GM12878 (cell line): ENCODE results near the gene CLCNKB. TPM values are rescaled to one million over a fixed set of nuclear protein-coding genes. Genes with fewer than 3 reads are reported as not detected.

Experiments
- ATAC-seq: fragments of 200-7000 bp; cut with Tn5 transposase; 3 replicates; pipeline ENCODE4 v1.9.1; 2020; ENCODE audit warnings: mild to moderate bottlenecking, moderate library complexity
- BruUV-seq: library from RNA; stranded (reverse); fragments of 400-500 nt; replicated peaks from 2 replicates; lab custom pipeline; 2021; lab: Mats Ljungman, UMichigan
- CTCF ChIA-PET: fragments of 300-600 bp; sonication (Branson Sonifier 250); formaldehyde crosslinking; extraction: SDS; loops from one replicate; lab custom pipeline; 2021; ENCODE audit warnings: inconsistent platforms; lab: Yijun Ruan, JAX
- POLR2A ChIA-PET: fragments of 350-600 bp; formaldehyde crosslinking; extraction: SDS; loops from one replicate; lab custom pipeline; 2021; ENCODE audit warnings: inconsistent platforms; lab: Charles Lee
- RAD21 ChIA-PET: fragments of 300-600 bp; sonication (Branson Sonifier 250); formaldehyde crosslinking; loops from one replicate; lab custom pipeline; 2023; ENCODE audit warnings: antibody characterized with exemption; ENCODE audit not compliant: unreplicated experiment; lab: Charles Lee
- SMC1A ChIA-PET: fragments of 300-600 bp; sonication (Branson Sonifier 250); formaldehyde crosslinking; loops from one replicate; lab custom pipeline; 2023; ENCODE audit not compliant: unreplicated experiment, uncharacterized antibody; lab: Charles Lee
- DNase-seq: peaks from one replicate; pipeline ENCODE4 v3.0.0-alpha.2; 2011; ENCODE audit warnings: low read depth, low spot score
- FAIRE-seq: peaks from 3 replicates; lab custom pipeline; 2011; peaks lifted over from hg19 to GRCh38; lab: Jason Lieb, UNC
- H2AFZ ChIP-seq: 2 replicates; pipeline ENCODE4 v1.6.0; 2011; ENCODE audit warnings: low read depth, low read length, control low read depth; ENCODE audit not compliant: control insufficient read depth
- H3K27ac ChIP-seq: 2 replicates; pipeline ENCODE4 v1.5.1; 2011; ENCODE audit warnings: control low read depth; ENCODE audit not compliant: control insufficient read depth, insufficient read depth
- H3K27me3 ChIP-seq, 2 experiments: replicated peaks in 1 of 2; 2 replicates each; pipeline versions ENCODE4 v1.6.0 to v1.6.1; 2011; ENCODE audit warnings: low read length in 1 of 2; ENCODE audit not compliant: control insufficient read depth in 2 of 2, insufficient read depth in 2 of 2
- H3K36me3 ChIP-seq, 2 experiments: 2 replicates each; pipeline ENCODE4 v1.5.1; 2011; ENCODE audit warnings: low read length in 1 of 2; ENCODE audit not compliant: control insufficient read depth in 2 of 2, insufficient read depth in 2 of 2
- H3K4me1 ChIP-seq: 2 replicates; pipeline ENCODE4 v1.6.1; 2011; ENCODE audit warnings: mild to moderate bottlenecking, low read length, moderate library complexity, mixed read lengths; ENCODE audit not compliant: control insufficient read depth, insufficient read depth
- H3K4me2 ChIP-seq: 2 replicates; pipeline ENCODE4 v1.6.0; 2011; ENCODE audit warnings: control low read depth; ENCODE audit not compliant: control insufficient read depth, insufficient read depth
- H3K4me3 ChIP-seq: fragments of 200-600 bp; sonication (generic); 2 replicates; pipeline ENCODE4 v1.5.1; 2016
- H3K79me2 ChIP-seq: 2 replicates; pipeline ENCODE4 v1.6.0; 2011; ENCODE audit warnings: low read length; ENCODE audit not compliant: control insufficient read depth, insufficient read depth
- H3K9ac ChIP-seq: 2 replicates; pipeline ENCODE4 v1.8.0; 2011; ENCODE audit warnings: low read length, control low read depth, mixed read lengths; ENCODE audit not compliant: control insufficient read depth, insufficient read depth
- H3K9me3 ChIP-seq: replicated peaks from 3 replicates; pipeline ENCODE4 v1.5.1; 2011; ENCODE audit warnings: mild to moderate bottlenecking, low read length; ENCODE audit not compliant: control insufficient read depth, insufficient read depth
- H4K20me1 ChIP-seq: 2 replicates; pipeline ENCODE4 v1.6.0; 2011; ENCODE audit not compliant: control insufficient read depth, insufficient read depth
- ATF3 ChIP-seq: IDR thresholded peaks from 2 replicates; pipeline ENCODE4 v1.6.1; 2011; ENCODE audit warnings: low read depth, mild to moderate bottlenecking, low read length, moderate library complexity, borderline replicate concordance; ENCODE audit errors: extremely low read depth
- CEBPB ChIP-seq, 2 experiments: fragments of 150-350 bp in 1 of 2; IDR thresholded peaks; 2 replicates each; pipeline ENCODE4 v1.6.1; 2012 to 2014; ENCODE audit warnings: low read depth in 2 of 2, low read length in 2 of 2, borderline replicate concordance in 1 of 2, inconsistent platforms in 1 of 2
- DPF2 ChIP-seq: fragments of 450-650 bp; IDR thresholded peaks from 2 replicates; pipeline ENCODE4 v1.6.1; 2017; ENCODE audit warnings: mild to moderate bottlenecking
- GABPA ChIP-seq: IDR thresholded peaks from 2 replicates; pipeline ENCODE4 v1.6.1; 2014; ENCODE audit warnings: antibody characterized with exemption, low read depth, mild to moderate bottlenecking, inconsistent platforms
- HDGF ChIP-seq: fragments of 450-650 bp; IDR thresholded peaks from 2 replicates; pipeline ENCODE4 v1.6.1; 2016; ENCODE audit warnings: antibody characterized with exemption
- HSF1 ChIP-seq: fragments of 150-350 bp; IDR thresholded peaks from 2 replicates; pipeline ENCODE4 v1.6.1; 2014; ENCODE audit warnings: mild to moderate bottlenecking, low read depth, low read length
- IKZF1 ChIP-seq: fragments of 450-650 bp; conservative IDR thresholded peaks from 2 replicates; pipeline ENCODE4 v1.6.1; 2017; ENCODE audit warnings: antibody characterized with exemption, mild to moderate bottlenecking
- NFYB ChIP-seq: IDR thresholded peaks from 2 replicates; pipeline ENCODE4 v1.6.1; 2011; ENCODE audit warnings: low read depth, mild to moderate bottlenecking, low read length, improper control_type of control experiment, moderate library complexity; ENCODE audit not compliant: insufficient read depth
- TAF1 ChIP-seq: IDR thresholded peaks from 2 replicates; pipeline ENCODE4 v1.6.1; 2011; ENCODE audit warnings: mild to moderate bottlenecking, low read depth, low read length, borderline replicate concordance
- ZNF274 ChIP-seq: IDR thresholded peaks from one replicate; pipeline ENCODE4 v1.8.0; 2011; ENCODE audit not compliant: insufficient read length, insufficient read depth
- WGBS: methylation state at CpG from one replicate; pipeline ENCODE4 v1.1.6; 2016; ENCODE audit warnings: low lambda C conversion rate; ENCODE audit not compliant: insufficient replicate concordance, insufficient coverage; ENCODE audit errors: missing lambda C conversion rate; 5-methylcytosine and 5-hydroxymethylcytosine counted together
- in situ Hi-C: fragments of 300-500 bp; cut with MboI; formaldehyde crosslinking; loops from 9 replicates; pipeline ENCODE4 v1.14.3; 2018; ENCODE audit warnings: mixed read lengths
- intact Hi-C: fragments of 100-400 bp; cut with micrococcal nuclease; formaldehyde crosslinking; loops from one replicate; pipeline ENCODE4 v1.14.2; 2022; ENCODE audit not compliant: unreplicated experiment
- polyA plus RNA-seq, 11 experiments: library from polyadenylated mRNA; depleted of rRNA in 4 of 11; unstranded in 6 of 11; stranded (reverse) in 5 of 11; fragments of >200 nt; fragmentation: Nextera tagmentation in 4 of 11; fragmentation: Illumina TruSeq in 1 of 11; extraction: Ambion mirVana in 4 of 11; extraction: Trizol in 1 of 11; gene quantifications; 1 replicate in 1 of 11; 2 replicates in 10 of 11; pipeline versions ENCODE4 v1.2.1 to v1.2.3, GENCODE V29; 2011 to 2016; ENCODE audit warnings: inconsistent platforms in 2 of 11, missing spikeins in 2 of 11, low read depth in 1 of 11
- total RNA-seq, 4 experiments: library from RNA; depleted of rRNA in 3 of 4; stranded (reverse); fragments of >200 nt in 3 of 4; fragmentation: Illumina TruSeq in 1 of 4; extraction: Trizol in 1 of 4; gene quantifications; 2 replicates each; pipeline versions ENCODE4 v1.2.1 to v1.2.3, GENCODE V29; 2013 to 2021
- TF ChIP-seq, protein P1 (sequence below): fragments of 450-650 bp; conservative IDR thresholded peaks from 2 replicates; pipeline ENCODE4 v1.6.1; 2017; ENCODE audit warnings: mild to moderate bottlenecking, moderate library complexity
- TF ChIP-seq, protein P2 (sequence below): IDR thresholded peaks from 2 replicates; pipeline ENCODE4 v1.6.1; 2012; ENCODE audit warnings: mild to moderate bottlenecking, low read depth, low read length

The CLCNKB gene
- total and polyA plus RNA-seq, 10 of the 15 experiments (the other 5 are each of a cell fraction or from before 2014, with no cell fraction given): 0.05 TPM; not detected in 9

- TF ChIP-seq, protein P1, sequence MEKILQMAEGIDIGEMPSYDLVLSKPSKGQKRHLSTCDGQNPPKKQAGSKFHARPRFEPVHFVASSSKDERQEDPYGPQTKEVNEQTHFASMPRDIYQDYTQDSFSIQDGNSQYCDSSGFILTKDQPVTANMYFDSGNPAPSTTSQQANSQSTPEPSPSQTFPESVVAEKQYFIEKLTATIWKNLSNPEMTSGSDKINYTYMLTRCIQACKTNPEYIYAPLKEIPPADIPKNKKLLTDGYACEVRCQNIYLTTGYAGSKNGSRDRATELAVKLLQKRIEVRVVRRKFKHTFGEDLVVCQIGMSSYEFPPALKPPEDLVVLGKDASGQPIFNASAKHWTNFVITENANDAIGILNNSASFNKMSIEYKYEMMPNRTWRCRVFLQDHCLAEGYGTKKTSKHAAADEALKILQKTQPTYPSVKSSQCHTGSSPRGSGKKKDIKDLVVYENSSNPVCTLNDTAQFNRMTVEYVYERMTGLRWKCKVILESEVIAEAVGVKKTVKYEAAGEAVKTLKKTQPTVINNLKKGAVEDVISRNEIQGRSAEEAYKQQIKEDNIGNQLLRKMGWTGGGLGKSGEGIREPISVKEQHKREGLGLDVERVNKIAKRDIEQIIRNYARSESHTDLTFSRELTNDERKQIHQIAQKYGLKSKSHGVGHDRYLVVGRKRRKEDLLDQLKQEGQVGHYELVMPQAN: no peak
- TF ChIP-seq, all 136 proteins: peak for 0
Measured at GRCh38 chr1:16094453-16095158, 51.0 kb downstream of the CLCNKB start (continued).

GRCh38 chr1:16095447-16095846, 51.9 kb downstream of the CLCNKB start:
- POLR2A ChIA-PET: no interaction called here
- intact Hi-C loops (no loop called here), in situ Hi-C loops (no loop called here)
- H3K36me3 ChIP-seq: no peaks in the 10 kb centered on the region
- CTCF ChIA-PET: no interaction called here
- no peak for ATAC-seq
- BruUV-seq: no TSS peak
- no peaks in the 10 kb centered on the region for H4K20me1 ChIP-seq
- H3K9ac ChIP-seq: no peak overlapping the region
- SMC1A ChIA-PET: no interaction called here
- no peak overlapping the region for H3K27ac ChIP-seq
- FAIRE-seq: no peak
- no peak overlapping the region for H2AFZ ChIP-seq
- H3K27me3 ChIP-seq: no peaks in the 10 kb centered on the region; a peak in 2 of 4 replicates
- no peak overlapping the region for H3K4me3 ChIP-seq
- no peaks in the 10 kb centered on the region for H3K79me2 ChIP-seq
- no peaks in the 10 kb centered on the region for H3K4me1 ChIP-seq
- RAD21 ChIA-PET: no interaction called here
- no peak for DNase-seq
- no peak overlapping the region for H3K4me2 ChIP-seq
- no peaks in the 10 kb centered on the region for H3K9me3 ChIP-seq
- WGBS: 31% methylated on average over 9 of the region's 9 CpGs
- no peak for TF ChIP-seq NFYB
- no peak for TF ChIP-seq HDGF
- TF ChIP-seq HSF1: no peak
- TF ChIP-seq ATF3: no peak
- no peak for TF ChIP-seq GABPA
- TF ChIP-seq, protein P2, sequence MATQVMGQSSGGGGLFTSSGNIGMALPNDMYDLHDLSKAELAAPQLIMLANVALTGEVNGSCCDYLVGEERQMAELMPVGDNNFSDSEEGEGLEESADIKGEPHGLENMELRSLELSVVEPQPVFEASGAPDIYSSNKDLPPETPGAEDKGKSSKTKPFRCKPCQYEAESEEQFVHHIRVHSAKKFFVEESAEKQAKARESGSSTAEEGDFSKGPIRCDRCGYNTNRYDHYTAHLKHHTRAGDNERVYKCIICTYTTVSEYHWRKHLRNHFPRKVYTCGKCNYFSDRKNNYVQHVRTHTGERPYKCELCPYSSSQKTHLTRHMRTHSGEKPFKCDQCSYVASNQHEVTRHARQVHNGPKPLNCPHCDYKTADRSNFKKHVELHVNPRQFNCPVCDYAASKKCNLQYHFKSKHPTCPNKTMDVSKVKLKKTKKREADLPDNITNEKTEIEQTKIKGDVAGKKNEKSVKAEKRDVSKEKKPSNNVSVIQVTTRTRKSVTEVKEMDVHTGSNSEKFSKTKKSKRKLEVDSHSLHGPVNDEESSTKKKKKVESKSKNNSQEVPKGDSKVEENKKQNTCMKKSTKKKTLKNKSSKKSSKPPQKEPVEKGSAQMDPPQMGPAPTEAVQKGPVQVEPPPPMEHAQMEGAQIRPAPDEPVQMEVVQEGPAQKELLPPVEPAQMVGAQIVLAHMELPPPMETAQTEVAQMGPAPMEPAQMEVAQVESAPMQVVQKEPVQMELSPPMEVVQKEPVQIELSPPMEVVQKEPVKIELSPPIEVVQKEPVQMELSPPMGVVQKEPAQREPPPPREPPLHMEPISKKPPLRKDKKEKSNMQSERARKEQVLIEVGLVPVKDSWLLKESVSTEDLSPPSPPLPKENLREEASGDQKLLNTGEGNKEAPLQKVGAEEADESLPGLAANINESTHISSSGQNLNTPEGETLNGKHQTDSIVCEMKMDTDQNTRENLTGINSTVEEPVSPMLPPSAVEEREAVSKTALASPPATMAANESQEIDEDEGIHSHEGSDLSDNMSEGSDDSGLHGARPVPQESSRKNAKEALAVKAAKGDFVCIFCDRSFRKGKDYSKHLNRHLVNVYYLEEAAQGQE: no peak
- no peak for TF ChIP-seq TAF1
- TF ChIP-seq DPF2: no peak
- no peak for TF ChIP-seq IKZF1
- TF ChIP-seq CEBPB (IDR thresholded peaks at IDR 0.05; ENCODE audit: borderline replicate concordance in 1 of 2, low read depth in 2 of 2, low read length in 2 of 2): no peak
- TF ChIP-seq ZNF274: no peak
